ENCODE measurements around the gene KCNJ6.

GRCh38 chr21:37623183-37623582, 293.1 kb downstream of the KCNJ6 start:
- TF ChIP-seq CTCF (IDR thresholded peaks at IDR 0.05; ENCODE audit: poor library complexity) (no peak), EZH2 (IDR thresholded peaks at IDR 0.05; ENCODE audit: borderline replicate concordance) (no peak), EZH2phosphoT487 (IDR thresholded peaks at IDR 0.05; ENCODE audit: low read depth, severe bottlenecking, unreplicated experiment) (no peak)

All from hepatocyte (in vitro differentiated cells).